ENCODE data around the gene NECAB2. TPM values are rescaled to one million over a fixed set of nuclear protein-coding genes. Genes with fewer than 3 reads are reported as not detected.

The NECAB2 gene
- total and polyA plus RNA-seq, 8 donors = 0.46 to 11.2 (median 1.7) TPM; not detected in 3

- intact Hi-C loops (cut with DNase I; ENCODE audit: low total_unique reads) = no loop called here
- Histone ChIP-seq H3K9me3 (no peaks in the 10 kb centered on the region), H3K27me3 (peaks cover 0 to 83% (median 25%) of the 10 kb centered on the region in 3 donors), H3K36me3 (no peaks in the 10 kb centered on the region), H3K27ac (peak overlapping the region in 1 of 5 donors; percentile 64), H3K4me1 (peaks cover 0 to 5% (median 0%) of the 10 kb centered on the region in 4 donors), H3K4me3 (no peak overlapping the region)
- WGBS, 5 donors = 62 to 88% (median 84%) methylated on average over 2 to 8 of the region's 8 CpGs
- no peak for TF ChIP-seq CTCF (IDR thresholded peaks at IDR 0.05)
- no peak for TF ChIP-seq POLR2A (IDR thresholded peaks at IDR 0.05)
- no peak for TF ChIP-seq POLR2AphosphoS5 (IDR thresholded peaks at IDR 0.05)
- no peak for TF ChIP-seq EP300 (IDR thresholded peaks at IDR 0.05)
- no peak for DNase-seq
These were observed 26.0 kb downstream of the NECAB2 start for GRCh38 chr16:83994087-83994486.

GRCh38 chr16:83994703-83995102 lies 26.7 kb downstream of the NECAB2 start:
- Histone ChIP-seq H3K4me3 (no peak overlapping the region), H3K27me3 (peaks cover 0 to 83% (median 25%) of the 10 kb centered on the region in 3 donors), H3K4me1 (peaks cover 0 to 5% (median 0%) of the 10 kb centered on the region in 4 donors), H3K36me3 (no peaks in the 10 kb centered on the region), H3K9me3 (no peaks in the 10 kb centered on the region), H3K27ac (peak overlapping the region in 1 of 5 donors; percentile 64)
- no peak for DNase-seq
- WGBS, 5 donors = 78 to 84% (median 81%) methylated on average over 13 of the region's 13 CpGs
- no peak for TF ChIP-seq POLR2AphosphoS5 (IDR thresholded peaks at IDR 0.05)
- TF ChIP-seq CTCF (IDR thresholded peaks at IDR 0.05) = no peak
- no peak for TF ChIP-seq EP300 (IDR thresholded peaks at IDR 0.05)
- no peak for TF ChIP-seq POLR2A (IDR thresholded peaks at IDR 0.05)
- intact Hi-C loops (cut with DNase I; ENCODE audit: low total_unique reads) = no loop called here

- 5 to 29% (median 7%) methylated on average over 3 to 21 of the region's 21 CpGs for WGBS, 5 donors
- H3K4me1 ChIP-seq = peaks cover 0 to 5% (median 0%) of the 10 kb centered on the region in 4 donors
- TF ChIP-seq CTCF (IDR thresholded peaks at IDR 0.05) (no peak), POLR2A (IDR thresholded peaks at IDR 0.05) (no peak), POLR2AphosphoS5 (IDR thresholded peaks at IDR 0.05) (no peak), EP300 (IDR thresholded peaks at IDR 0.05) (no peak)
- peak; percentile 57 to 84 for DNase-seq
- H3K36me3 ChIP-seq = no peaks in the 10 kb centered on the region
- intact Hi-C loops (cut with DNase I; ENCODE audit: low total_unique reads) = no loop called here
- no peaks in the 10 kb centered on the region for H3K9me3 ChIP-seq
- H3K4me3 ChIP-seq = no peak overlapping the region
- H3K27me3 ChIP-seq = peaks cover 0 to 81% (median 25%) of the 10 kb centered on the region in 3 donors
- no peak overlapping the region for H3K27ac ChIP-seq
These were observed 27.7 kb downstream of the NECAB2 start for GRCh38 chr16:83995754-83996153.

GRCh38 chr16:83996481-83997252 lies 28.6 kb downstream of the NECAB2 start:
- Histone ChIP-seq H3K9me3 (no peaks in the 10 kb centered on the region), H3K4me1 (peaks cover 0 to 5% (median 0%) of the 10 kb centered on the region in 4 donors), H3K36me3 (no peaks in the 10 kb centered on the region), H3K27ac (no peak overlapping the region), H3K4me3 (no peak overlapping the region), H3K27me3 (peaks cover 0 to 83% (median 25%) of the 10 kb centered on the region in 3 donors)
- no peak for TF ChIP-seq POLR2A (IDR thresholded peaks at IDR 0.05)
- TF ChIP-seq EP300 (IDR thresholded peaks at IDR 0.05) = no peak
- TF ChIP-seq CTCF (IDR thresholded peaks at IDR 0.05) = no peak
- TF ChIP-seq POLR2AphosphoS5 (IDR thresholded peaks at IDR 0.05) = no peak
- no peak for DNase-seq
- intact Hi-C loops (cut with DNase I; ENCODE audit: low total_unique reads) = no loop called here
- 79 to 90% (median 84%) methylated on average over 15 of the region's 15 CpGs for WGBS, 5 donors

Measured in stomach (tissue), 9 donors.